CD8-positive, alpha-beta memory T cell (primary cell): ENCODE data around the gene TMEM63C. TPM values are rescaled to one million over a fixed set of nuclear protein-coding genes. Genes with fewer than 3 reads are reported as not detected.

ENCODE experiments used
- CTCF ChIA-PET: fragments of 350-600 bp; sonication (Branson Sonifier 250); formaldehyde crosslinking; loops from one replicate; lab custom pipeline; 2021; ENCODE audit warnings: antibody characterized with exemption; lab: Charles Lee
- POLR2A ChIA-PET: fragments of 350-600 bp; sonication (Branson Sonifier 250); formaldehyde crosslinking; loops from one replicate; lab custom pipeline; 2021; ENCODE audit warnings: antibody characterized with exemption; lab: Charles Lee
- DNase-seq, 5 donors: peaks; one replicate each; pipeline versions ENCODE4 v3.0.0 to v3.0.0-alpha.2; 2020 to 2022; ENCODE audit warnings: mixed read lengths in 1 of 5
- H3K27ac ChIP-seq: one replicate; pipeline ENCODE4 v1.7.0; 2013; ENCODE audit warnings: low read depth, mild to moderate bottlenecking, low read length, moderate library complexity
- H3K27me3 ChIP-seq: 2 replicates; pipeline ENCODE4 v1.7.0; 2013; ENCODE audit warnings: low read length, mild to moderate bottlenecking; ENCODE audit not compliant: insufficient read depth, poor library complexity, severe bottlenecking
- H3K36me3 ChIP-seq: 2 replicates; pipeline ENCODE4 v1.7.0; 2013; ENCODE audit warnings: mild to moderate bottlenecking, low read length, moderate library complexity; ENCODE audit not compliant: insufficient read depth
- H3K4me1 ChIP-seq: 2 replicates; pipeline ENCODE4 v1.7.0; 2013; ENCODE audit warnings: mild to moderate bottlenecking, low read length, moderate library complexity; ENCODE audit not compliant: insufficient read depth
- H3K4me3 ChIP-seq: 2 replicates; pipeline ENCODE4 v1.7.0; 2013; ENCODE audit warnings: mild to moderate bottlenecking, low read length
- H3K9me3 ChIP-seq: 2 replicates; pipeline ENCODE4 v1.7.0; 2013; ENCODE audit warnings: mild to moderate bottlenecking, low read length
- H3K27ac Mint-ChIP-seq, 8 donors: one replicate each; pipeline ENCODE4 v1.8.0; 2020 to 2021; ENCODE audit warnings: mixed read lengths in 8 of 8, mild to moderate bottlenecking in 6 of 8, inconsistent platforms in 3 of 8, moderate library complexity in 3 of 8
- H3K27me3 Mint-ChIP-seq, 2 donors: one replicate each; pipeline ENCODE4 v1.8.0; 2020 to 2021; ENCODE audit warnings: mixed read lengths in 2 of 2, mild to moderate bottlenecking in 1 of 2, moderate library complexity in 1 of 2
- H3K36me3 Mint-ChIP-seq, 3 donors: one replicate each; pipeline ENCODE4 v1.8.0; 2020 to 2021; ENCODE audit warnings: mixed read lengths in 3 of 3, inconsistent platforms in 1 of 3, mild to moderate bottlenecking in 1 of 3
- H3K4me1 Mint-ChIP-seq, 3 donors: one replicate each; pipeline ENCODE4 v1.8.0; 2020 to 2021; ENCODE audit warnings: mixed read lengths in 3 of 3, inconsistent platforms in 1 of 3, mild to moderate bottlenecking in 1 of 3
- H3K4me3 Mint-ChIP-seq, 7 donors: one replicate each; pipeline ENCODE4 v1.8.0; 2020 to 2021; ENCODE audit warnings: mixed read lengths in 7 of 7, mild to moderate bottlenecking in 6 of 7, moderate library complexity in 4 of 7, inconsistent platforms in 2 of 7
- H3K9me3 Mint-ChIP-seq, 5 donors: one replicate each; pipeline ENCODE4 v1.8.0; 2020 to 2022; ENCODE audit warnings: mixed read lengths in 5 of 5, mild to moderate bottlenecking in 3 of 5, moderate library complexity in 2 of 5, inconsistent platforms in 1 of 5
- polyA plus RNA-seq: library from polyadenylated mRNA; unstranded; fragments of 300-500 nt; fragmentation: Illumina TruSeq; gene quantifications from one replicate; pipeline ENCODE4 v1.2.3, GENCODE V29; 2021
- total RNA-seq, 2 experiments: library from RNA; stranded (reverse); gene quantifications; one replicate each; pipeline ENCODE4 v1.2.3, GENCODE V29; 2021

TMEM63C gene
- total and polyA plus RNA-seq, 3 experiments from 2014 or later, result 0.28 to 0.68 (median 0.64) TPM

- no peak overlapping the region for H3K27ac Mint-ChIP-seq
- Histone ChIP-seq H3K4me1 (no peaks in the 10 kb centered on the region), H3K27ac (no peak overlapping the region), H3K27me3 (no peaks in the 10 kb centered on the region), H3K9me3 (no peaks in the 10 kb centered on the region), H3K36me3 (no peaks in the 10 kb centered on the region), H3K4me3 (no peak overlapping the region)
- no peak overlapping the region for H3K4me3 Mint-ChIP-seq
- peaks cover 0 to 6% (median 0%) of the 10 kb centered on the region in 5 donors for H3K9me3 Mint-ChIP-seq
- H3K27me3 Mint-ChIP-seq, result peaks cover 13 to 18% of the 10 kb centered on the region in 2 donors
- no peak for DNase-seq
- H3K36me3 Mint-ChIP-seq, result no peaks in the 10 kb centered on the region
- ChIA-PET POLR2A (no interaction called here), CTCF (no interaction called here)
- no peaks in the 10 kb centered on the region for H3K4me1 Mint-ChIP-seq
These were observed 23.3 kb downstream of the TMEM63C start for GRCh38 chr14:77204907-77205306.

DNA sequence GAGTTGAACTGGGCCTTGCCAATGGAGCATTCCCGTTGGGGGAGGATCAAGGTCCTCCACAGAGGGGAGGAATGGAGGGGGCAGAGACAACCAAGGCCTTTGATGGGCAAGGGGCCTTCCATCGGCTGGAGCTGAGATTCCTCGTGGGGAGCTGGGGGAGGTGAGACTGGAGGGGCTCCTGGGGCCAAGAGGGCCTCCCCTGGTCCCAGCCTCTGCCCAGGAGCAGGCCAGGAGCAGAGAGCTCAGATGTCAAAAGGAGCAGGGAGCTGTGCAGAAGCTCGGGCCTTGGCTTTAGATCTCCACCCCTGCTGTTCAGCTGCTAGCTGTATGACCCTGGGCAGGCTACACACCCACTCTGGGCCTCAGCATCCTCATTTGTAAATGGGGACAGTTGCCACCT, 24.0 kb downstream of the TMEM63C start:
- Mint-ChIP-seq H3K4me1 (no peaks in the 10 kb centered on the region), H3K27me3 (peaks cover 13 to 18% of the 10 kb centered on the region in 2 donors), H3K4me3 (no peak overlapping the region), H3K9me3 (peaks cover 0 to 6% (median 0%) of the 10 kb centered on the region in 5 donors), H3K27ac (no peak overlapping the region), H3K36me3 (no peaks in the 10 kb centered on the region)
- Histone ChIP-seq H3K4me1 (no peaks in the 10 kb centered on the region), H3K27ac (no peak overlapping the region), H3K36me3 (no peaks in the 10 kb centered on the region), H3K4me3 (no peak overlapping the region), H3K27me3 (no peaks in the 10 kb centered on the region), H3K9me3 (no peaks in the 10 kb centered on the region)
- ChIA-PET POLR2A (no interaction called here), CTCF (no interaction called here)
- DNase-seq, result no peak

DNA sequence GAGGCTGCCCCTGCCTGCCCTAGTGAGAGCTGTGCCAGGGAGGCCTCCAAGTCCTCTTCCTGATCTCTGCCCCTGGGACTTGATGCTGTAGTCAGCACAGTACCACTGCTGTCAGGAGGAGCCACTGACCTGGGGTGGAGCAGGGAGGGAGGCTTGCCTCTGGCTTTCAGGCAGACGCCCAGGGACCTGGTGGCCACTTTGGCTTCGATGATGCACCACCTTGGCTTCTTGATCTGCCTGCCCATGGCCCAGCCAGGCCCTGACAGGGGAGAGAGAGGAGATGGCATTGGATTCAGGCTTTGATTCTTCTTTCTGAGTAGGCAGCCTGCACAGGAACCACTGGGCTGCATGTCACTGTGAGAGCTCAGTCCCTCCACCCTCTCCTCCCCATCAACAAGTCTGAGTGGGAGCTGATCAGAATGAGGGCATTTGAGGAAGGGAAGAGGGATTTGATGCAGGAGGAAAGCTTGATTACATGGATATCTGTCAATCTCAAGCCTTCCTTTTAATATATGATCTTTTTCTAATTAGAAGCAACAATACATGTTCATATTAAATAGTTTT, 24.7 kb downstream of the TMEM63C start:
- Histone ChIP-seq H3K27ac (no peak overlapping the region), H3K27me3 (no peaks in the 10 kb centered on the region), H3K36me3 (no peaks in the 10 kb centered on the region), H3K9me3 (no peaks in the 10 kb centered on the region), H3K4me1 (no peaks in the 10 kb centered on the region), H3K4me3 (no peak overlapping the region)
- H3K4me3 Mint-ChIP-seq, result no peak overlapping the region
- ChIA-PET POLR2A (no interaction called here), CTCF (no interaction called here)
- DNase-seq, result no peak
- no peaks in the 10 kb centered on the region for H3K4me1 Mint-ChIP-seq
- H3K9me3 Mint-ChIP-seq, result peaks cover 0 to 6% (median 0%) of the 10 kb centered on the region in 5 donors
- H3K36me3 Mint-ChIP-seq, result no peaks in the 10 kb centered on the region
- peaks cover 10 to 13% of the 10 kb centered on the region in 2 donors for H3K27me3 Mint-ChIP-seq
- no peak overlapping the region for H3K27ac Mint-ChIP-seq

- no peak for DNase-seq
- Histone ChIP-seq H3K36me3 (no peaks in the 10 kb centered on the region), H3K27ac (no peak overlapping the region), H3K4me3 (no peak overlapping the region), H3K27me3 (no peaks in the 10 kb centered on the region), H3K9me3 (no peaks in the 10 kb centered on the region), H3K4me1 (no peaks in the 10 kb centered on the region)
- Mint-ChIP-seq H3K27me3 (peaks cover 13 to 16% of the 10 kb centered on the region in 2 donors), H3K27ac (no peak overlapping the region), H3K4me3 (no peak overlapping the region), H3K36me3 (no peaks in the 10 kb centered on the region), H3K4me1 (no peaks in the 10 kb centered on the region), H3K9me3 (peaks cover 0 to 6% (median 0%) of the 10 kb centered on the region in 5 donors)
- ChIA-PET CTCF (no interaction called here), POLR2A (no interaction called here)
These were observed 25.3 kb downstream of the TMEM63C start for GRCh38 chr14:77206877-77207389.

- Mint-ChIP-seq H3K27ac (no peak overlapping the region), H3K4me1 (no peaks in the 10 kb centered on the region), H3K27me3 (peaks cover 12 to 17% of the 10 kb centered on the region in 2 donors), H3K4me3 (no peak overlapping the region), H3K36me3 (no peaks in the 10 kb centered on the region), H3K9me3 (peaks cover 0 to 3% (median 0%) of the 10 kb centered on the region in 5 donors)
- POLR2A ChIA-PET, result no interaction called here
- Histone ChIP-seq H3K4me1 (no peaks in the 10 kb centered on the region), H3K36me3 (no peaks in the 10 kb centered on the region), H3K27me3 (no peaks in the 10 kb centered on the region), H3K9me3 (no peaks in the 10 kb centered on the region), H3K4me3 (no peak overlapping the region), H3K27ac (no peak overlapping the region)
- peak; percentile 10 to 60 (median 29) for DNase-seq
- CTCF ChIA-PET, result no interaction called here
These were observed 26.8 kb downstream of the TMEM63C start for GRCh38 chr14:77208291-77208978.

GRCh38 chr14:77208979-77209318, 27.4 kb downstream of the TMEM63C start:
- POLR2A ChIA-PET, result no interaction called here
- Histone ChIP-seq H3K4me1 (no peaks in the 10 kb centered on the region), H3K27me3 (no peaks in the 10 kb centered on the region), H3K27ac (no peak overlapping the region), H3K9me3 (no peaks in the 10 kb centered on the region), H3K4me3 (no peak overlapping the region), H3K36me3 (no peaks in the 10 kb centered on the region)
- H3K27ac Mint-ChIP-seq, result no peak overlapping the region
- peaks cover 0 to 3% (median 0%) of the 10 kb centered on the region in 5 donors for H3K9me3 Mint-ChIP-seq
- H3K36me3 Mint-ChIP-seq, result no peaks in the 10 kb centered on the region
- no peak overlapping the region for H3K4me3 Mint-ChIP-seq
- no peaks in the 10 kb centered on the region for H3K4me1 Mint-ChIP-seq
- no peak for DNase-seq
- CTCF ChIA-PET, result no interaction called here
- peaks cover 11 to 19% of the 10 kb centered on the region in 2 donors for H3K27me3 Mint-ChIP-seq

GRCh38 chr14:77212097-77212870, 30.7 kb downstream of the TMEM63C start:
- no peaks in the 10 kb centered on the region for H3K27me3 ChIP-seq
- no peaks in the 10 kb centered on the region for H3K9me3 Mint-ChIP-seq
- H3K4me1 ChIP-seq, result no peaks in the 10 kb centered on the region
- no peaks in the 10 kb centered on the region for H3K36me3 ChIP-seq
- no peak overlapping the region for H3K4me3 Mint-ChIP-seq
- peaks cover 20 to 38% of the 10 kb centered on the region in 2 donors for H3K27me3 Mint-ChIP-seq
- DNase-seq, result no peak
- H3K4me3 ChIP-seq, result no peak overlapping the region
- H3K27ac ChIP-seq, result no peak overlapping the region
- ChIA-PET CTCF (no interaction called here), POLR2A (no interaction called here)
- H3K4me1 Mint-ChIP-seq, result no peaks in the 10 kb centered on the region
- no peaks in the 10 kb centered on the region for H3K36me3 Mint-ChIP-seq
- no peaks in the 10 kb centered on the region for H3K9me3 ChIP-seq
- no peak overlapping the region for H3K27ac Mint-ChIP-seq
